Mesothelial cell of epicardium (in vitro differentiated cells): Measurements from ENCODE around the gene CEMIP2. TPM values are rescaled to one million over a fixed set of nuclear protein-coding genes. Genes with fewer than 3 reads are reported as not detected.

Experiments used
- DNase-seq, 2 experiments: peaks; one replicate each; pipeline ENCODE4 v3.0.0; 2021; ENCODE audit warnings: low spot score in 2 of 2; ENCODE audit not compliant: unreplicated experiment in 2 of 2
- H3K27ac Mint-ChIP-seq: 2 replicates; pipeline ENCODE4 v1.8.0; 2021; ENCODE audit warnings: mixed read lengths
- H3K27me3 Mint-ChIP-seq: 2 replicates; pipeline ENCODE4 v1.8.0; 2021; ENCODE audit warnings: low read depth, mixed read lengths
- H3K36me3 Mint-ChIP-seq: 2 replicates; pipeline ENCODE4 v1.8.0; 2021; ENCODE audit warnings: mixed read lengths
- H3K4me1 Mint-ChIP-seq: 2 replicates; pipeline ENCODE4 v1.8.0; 2021; ENCODE audit warnings: mixed read lengths
- H3K4me3 Mint-ChIP-seq: 2 replicates; pipeline ENCODE4 v1.8.0; 2021; ENCODE audit warnings: mild to moderate bottlenecking, moderate library complexity, mixed read lengths
- H3K9me3 Mint-ChIP-seq: 2 replicates; pipeline ENCODE4 v1.8.0; 2021; ENCODE audit warnings: mixed read lengths
- total RNA-seq: library from RNA; stranded (reverse); gene quantifications from 3 replicates; pipeline ENCODE4 v1.2.1, GENCODE V29; 2021
- TF ChIP-seq, protein P1 (sequence below): fragments of 200-600 bp; sonication (generic); IDR thresholded peaks from one replicate; pipeline ENCODE4 v1.5.0; 2021; ENCODE audit warnings: antibody characterized with exemption; ENCODE audit not compliant: unreplicated experiment

Gene CEMIP2
- total RNA-seq, 1 donor from 2014 or later, result 122 TPM

- H3K9me3 Mint-ChIP-seq, result no peaks in the 10 kb centered on the region
- H3K27ac Mint-ChIP-seq, result peak overlapping the region; percentile 36
- DNase-seq, result no peak
- H3K27me3 Mint-ChIP-seq, result peaks cover 4% of the 10 kb centered on the region
- H3K36me3 Mint-ChIP-seq, result no peaks in the 10 kb centered on the region
- TF ChIP-seq, protein P1, sequence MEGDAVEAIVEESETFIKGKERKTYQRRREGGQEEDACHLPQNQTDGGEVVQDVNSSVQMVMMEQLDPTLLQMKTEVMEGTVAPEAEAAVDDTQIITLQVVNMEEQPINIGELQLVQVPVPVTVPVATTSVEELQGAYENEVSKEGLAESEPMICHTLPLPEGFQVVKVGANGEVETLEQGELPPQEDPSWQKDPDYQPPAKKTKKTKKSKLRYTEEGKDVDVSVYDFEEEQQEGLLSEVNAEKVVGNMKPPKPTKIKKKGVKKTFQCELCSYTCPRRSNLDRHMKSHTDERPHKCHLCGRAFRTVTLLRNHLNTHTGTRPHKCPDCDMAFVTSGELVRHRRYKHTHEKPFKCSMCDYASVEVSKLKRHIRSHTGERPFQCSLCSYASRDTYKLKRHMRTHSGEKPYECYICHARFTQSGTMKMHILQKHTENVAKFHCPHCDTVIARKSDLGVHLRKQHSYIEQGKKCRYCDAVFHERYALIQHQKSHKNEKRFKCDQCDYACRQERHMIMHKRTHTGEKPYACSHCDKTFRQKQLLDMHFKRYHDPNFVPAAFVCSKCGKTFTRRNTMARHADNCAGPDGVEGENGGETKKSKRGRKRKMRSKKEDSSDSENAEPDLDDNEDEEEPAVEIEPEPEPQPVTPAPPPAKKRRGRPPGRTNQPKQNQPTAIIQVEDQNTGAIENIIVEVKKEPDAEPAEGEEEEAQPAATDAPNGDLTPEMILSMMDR, result no peak
- H3K4me3 Mint-ChIP-seq, result peak overlapping the region; percentile 92
- H3K4me1 Mint-ChIP-seq, result peaks cover 57% of the 10 kb centered on the region
These were observed 2.6 kb downstream of the CEMIP2 start for GRCh38 chr9:71765693-71766092.

GRCh38 chr9:71764891-71765290 is 3.4 kb downstream of the CEMIP2 start:
- Mint-ChIP-seq H3K27ac (peak overlapping the region; percentile 83), H3K4me1 (peaks cover 62% of the 10 kb centered on the region), H3K9me3 (no peaks in the 10 kb centered on the region), H3K4me3 (peak overlapping the region; percentile 41), H3K36me3 (no peaks in the 10 kb centered on the region), H3K27me3 (peaks cover 3% of the 10 kb centered on the region)
- TF ChIP-seq, protein P1, result no peak
- DNase-seq, result no peak

DNA sequence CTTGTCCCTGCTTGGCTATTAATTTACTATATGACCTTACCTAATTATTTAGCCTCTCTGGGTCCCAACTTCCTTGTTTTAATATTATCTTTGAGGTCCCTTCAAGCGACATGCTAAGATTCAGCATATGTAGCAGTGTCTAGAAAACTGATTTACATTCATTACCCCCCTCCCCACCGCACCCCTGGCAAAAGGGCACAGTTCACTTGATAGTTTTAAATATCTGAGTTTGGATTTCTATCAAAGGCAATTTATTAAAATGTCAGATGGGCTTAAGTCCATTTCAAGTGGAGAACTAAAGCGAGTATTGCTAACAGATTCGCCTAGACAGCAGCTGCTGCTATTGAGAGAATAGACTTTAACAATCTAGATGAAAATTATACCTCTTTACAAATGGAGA is 3.9 kb downstream of the CEMIP2 start:
- peak overlapping the region; percentile 83 for H3K27ac Mint-ChIP-seq
- H3K36me3 Mint-ChIP-seq, result no peaks in the 10 kb centered on the region
- no peaks in the 10 kb centered on the region for H3K27me3 Mint-ChIP-seq
- DNase-seq, result no peak
- peak overlapping the region; percentile 41 for H3K4me3 Mint-ChIP-seq
- TF ChIP-seq, protein P1, result no peak
- H3K4me1 Mint-ChIP-seq, result peaks cover 61% of the 10 kb centered on the region
- no peaks in the 10 kb centered on the region for H3K9me3 Mint-ChIP-seq

DNA sequence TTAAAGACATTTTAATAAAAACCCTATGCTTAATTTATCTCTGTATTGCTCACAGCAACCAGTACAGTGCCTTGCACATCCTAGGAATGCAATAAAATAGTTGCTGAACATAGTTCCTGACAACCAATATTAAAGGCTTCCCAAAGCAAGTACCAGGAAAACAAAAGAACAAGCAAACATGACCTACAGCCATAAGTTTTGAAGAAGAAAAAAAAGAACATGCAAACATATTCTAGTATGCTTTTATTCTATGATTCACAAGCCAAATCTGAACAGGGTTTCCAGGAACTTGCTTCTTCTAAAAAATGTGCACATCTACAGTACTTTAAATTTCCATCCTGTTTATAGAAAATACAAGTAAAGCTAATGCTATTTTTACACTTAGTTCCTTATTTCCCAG is 4.5 kb downstream of the CEMIP2 start:
- Mint-ChIP-seq H3K27me3 (no peaks in the 10 kb centered on the region), H3K36me3 (no peaks in the 10 kb centered on the region), H3K27ac (peak overlapping the region; percentile 83), H3K9me3 (no peaks in the 10 kb centered on the region), H3K4me1 (peaks cover 67% of the 10 kb centered on the region), H3K4me3 (peak overlapping the region; percentile 8)
- TF ChIP-seq, protein P1, result no peak
- no peak for DNase-seq

DNA sequence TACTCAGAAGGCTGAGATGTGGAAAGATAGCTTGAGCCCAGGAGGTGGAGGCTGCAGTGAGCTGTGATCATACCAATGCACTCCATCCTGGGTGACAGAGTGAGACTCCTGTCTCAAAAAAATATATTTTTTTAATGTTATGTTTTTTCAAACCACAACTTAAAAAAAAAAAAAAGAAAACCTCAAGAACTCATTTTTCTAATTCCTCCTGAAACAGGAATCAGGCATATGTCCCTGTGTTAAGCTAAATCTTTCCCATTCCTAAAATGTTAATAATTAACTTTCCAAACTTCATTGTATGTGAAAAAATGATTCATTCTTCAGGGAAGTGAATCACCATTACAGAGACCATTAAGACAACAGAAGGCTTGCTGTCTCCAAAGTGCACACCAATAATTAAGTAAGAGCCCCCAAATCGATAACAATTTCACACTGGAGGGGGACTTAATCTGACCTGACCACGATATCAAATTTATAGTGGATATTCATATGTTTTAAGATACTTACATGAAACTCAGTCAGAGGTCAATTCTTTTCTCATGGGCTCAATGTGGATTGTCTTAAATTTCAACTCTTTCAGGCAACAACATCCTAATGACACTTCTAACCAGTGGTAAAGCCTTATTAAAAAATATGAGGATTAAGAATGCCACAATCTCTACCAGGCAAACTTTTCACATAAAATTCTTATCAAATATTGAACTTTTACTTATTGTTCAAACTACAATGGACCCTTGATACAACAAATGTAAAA is 5.2 kb downstream of the CEMIP2 start:
- no peak for DNase-seq
- no peaks in the 10 kb centered on the region for H3K36me3 Mint-ChIP-seq
- peak overlapping the region; percentile 83 for H3K27ac Mint-ChIP-seq
- H3K27me3 Mint-ChIP-seq, result no peaks in the 10 kb centered on the region
- H3K9me3 Mint-ChIP-seq, result no peaks in the 10 kb centered on the region
- H3K4me1 Mint-ChIP-seq, result peaks cover 75% of the 10 kb centered on the region
- no peak overlapping the region for H3K4me3 Mint-ChIP-seq
- TF ChIP-seq, protein P1, result no peak
